GM12878 (cell line): ENCODE results near the gene CACNA1I. TPM values are rescaled to one million over a fixed set of nuclear protein-coding genes. Genes with fewer than 3 reads are reported as not detected.

ENCODE experiments used
- ATAC-seq: fragments of 200-7000 bp; cut with Tn5 transposase; 3 replicates; pipeline ENCODE4 v1.9.1; 2020; ENCODE audit warnings: mild to moderate bottlenecking, moderate library complexity
- BruUV-seq: library from RNA; stranded (reverse); fragments of 400-500 nt; replicated peaks from 2 replicates; lab custom pipeline; 2021; lab: Mats Ljungman, UMichigan
- CTCF ChIA-PET: fragments of 300-600 bp; sonication (Branson Sonifier 250); formaldehyde crosslinking; extraction: SDS; loops from one replicate; lab custom pipeline; 2021; ENCODE audit warnings: inconsistent platforms; lab: Yijun Ruan, JAX
- POLR2A ChIA-PET: fragments of 350-600 bp; formaldehyde crosslinking; extraction: SDS; loops from one replicate; lab custom pipeline; 2021; ENCODE audit warnings: inconsistent platforms; lab: Charles Lee
- RAD21 ChIA-PET: fragments of 300-600 bp; sonication (Branson Sonifier 250); formaldehyde crosslinking; loops from one replicate; lab custom pipeline; 2023; ENCODE audit warnings: antibody characterized with exemption; ENCODE audit not compliant: unreplicated experiment; lab: Charles Lee
- SMC1A ChIA-PET: fragments of 300-600 bp; sonication (Branson Sonifier 250); formaldehyde crosslinking; loops from one replicate; lab custom pipeline; 2023; ENCODE audit not compliant: unreplicated experiment, uncharacterized antibody; lab: Charles Lee
- DNase-seq: peaks from one replicate; pipeline ENCODE4 v3.0.0-alpha.2; 2011; ENCODE audit warnings: low read depth, low spot score
- FAIRE-seq: peaks from 3 replicates; lab custom pipeline; 2011; peaks lifted over from hg19 to GRCh38; lab: Jason Lieb, UNC
- H2AFZ ChIP-seq: 2 replicates; pipeline ENCODE4 v1.6.0; 2011; ENCODE audit warnings: low read depth, low read length, control low read depth; ENCODE audit not compliant: control insufficient read depth
- H3K27ac ChIP-seq: 2 replicates; pipeline ENCODE4 v1.5.1; 2011; ENCODE audit warnings: control low read depth; ENCODE audit not compliant: control insufficient read depth, insufficient read depth
- H3K27me3 ChIP-seq, 2 experiments: replicated peaks in 1 of 2; 2 replicates each; pipeline versions ENCODE4 v1.6.0 to v1.6.1; 2011; ENCODE audit warnings: low read length in 1 of 2; ENCODE audit not compliant: control insufficient read depth in 2 of 2, insufficient read depth in 2 of 2
- H3K36me3 ChIP-seq, 2 experiments: 2 replicates each; pipeline ENCODE4 v1.5.1; 2011; ENCODE audit warnings: low read length in 1 of 2; ENCODE audit not compliant: control insufficient read depth in 2 of 2, insufficient read depth in 2 of 2
- H3K4me1 ChIP-seq: 2 replicates; pipeline ENCODE4 v1.6.1; 2011; ENCODE audit warnings: mild to moderate bottlenecking, low read length, moderate library complexity, mixed read lengths; ENCODE audit not compliant: control insufficient read depth, insufficient read depth
- H3K4me2 ChIP-seq: 2 replicates; pipeline ENCODE4 v1.6.0; 2011; ENCODE audit warnings: control low read depth; ENCODE audit not compliant: control insufficient read depth, insufficient read depth
- H3K4me3 ChIP-seq: fragments of 200-600 bp; sonication (generic); 2 replicates; pipeline ENCODE4 v1.5.1; 2016
- H3K79me2 ChIP-seq: 2 replicates; pipeline ENCODE4 v1.6.0; 2011; ENCODE audit warnings: low read length; ENCODE audit not compliant: control insufficient read depth, insufficient read depth
- H3K9ac ChIP-seq: 2 replicates; pipeline ENCODE4 v1.8.0; 2011; ENCODE audit warnings: low read length, control low read depth, mixed read lengths; ENCODE audit not compliant: control insufficient read depth, insufficient read depth
- H3K9me3 ChIP-seq: replicated peaks from 3 replicates; pipeline ENCODE4 v1.5.1; 2011; ENCODE audit warnings: mild to moderate bottlenecking, low read length; ENCODE audit not compliant: control insufficient read depth, insufficient read depth
- H4K20me1 ChIP-seq: 2 replicates; pipeline ENCODE4 v1.6.0; 2011; ENCODE audit not compliant: control insufficient read depth, insufficient read depth
- EED ChIP-seq: sonication (generic); IDR thresholded peaks from 2 replicates; pipeline ENCODE4 v1.6.1; 2016; ENCODE audit warnings: antibody characterized with exemption, low read depth
- YY1 ChIP-seq: IDR thresholded peaks from 2 replicates; pipeline ENCODE4 v1.6.1; 2011; ENCODE audit warnings: low read depth, mild to moderate bottlenecking, low read length
- ZBED1 ChIP-seq: IDR thresholded peaks from 2 replicates; pipeline ENCODE4 v1.6.1; 2016; ENCODE audit warnings: borderline replicate concordance
- ZNF687 ChIP-seq: fragments of 450-650 bp; IDR thresholded peaks from 2 replicates; pipeline ENCODE4 v1.6.1; 2017; ENCODE audit warnings: mild to moderate bottlenecking, moderate library complexity
- WGBS: methylation state at CpG from one replicate; pipeline ENCODE4 v1.1.6; 2016; ENCODE audit warnings: low lambda C conversion rate; ENCODE audit not compliant: insufficient replicate concordance, insufficient coverage; ENCODE audit errors: missing lambda C conversion rate; 5-methylcytosine and 5-hydroxymethylcytosine counted together
- in situ Hi-C: fragments of 300-500 bp; cut with MboI; formaldehyde crosslinking; loops from 9 replicates; pipeline ENCODE4 v1.14.3; 2018; ENCODE audit warnings: mixed read lengths
- intact Hi-C: fragments of 100-400 bp; cut with micrococcal nuclease; formaldehyde crosslinking; loops from one replicate; pipeline ENCODE4 v1.14.2; 2022; ENCODE audit not compliant: unreplicated experiment
- polyA plus RNA-seq, 11 experiments: library from polyadenylated mRNA; depleted of rRNA in 4 of 11; unstranded in 6 of 11; stranded (reverse) in 5 of 11; fragments of >200 nt; fragmentation: Nextera tagmentation in 4 of 11; fragmentation: Illumina TruSeq in 1 of 11; extraction: Ambion mirVana in 4 of 11; extraction: Trizol in 1 of 11; gene quantifications; 1 replicate in 1 of 11; 2 replicates in 10 of 11; pipeline versions ENCODE4 v1.2.1 to v1.2.3, GENCODE V29; 2011 to 2016; ENCODE audit warnings: inconsistent platforms in 2 of 11, missing spikeins in 2 of 11, low read depth in 1 of 11
- total RNA-seq, 4 experiments: library from RNA; depleted of rRNA in 3 of 4; stranded (reverse); fragments of >200 nt in 3 of 4; fragmentation: Illumina TruSeq in 1 of 4; extraction: Trizol in 1 of 4; gene quantifications; 2 replicates each; pipeline versions ENCODE4 v1.2.1 to v1.2.3, GENCODE V29; 2013 to 2021

CACNA1I gene
- total and polyA plus RNA-seq, 10 of the 15 experiments (the other 5 are each of a cell fraction or from before 2014, with no cell fraction given), result 0.01 to 0.03 TPM; not detected in 8

GRCh38 chr22:39535831-39536449, 34.6 kb upstream of the CACNA1I start:
- CTCF ChIA-PET, result interaction anchor here (1.1 to 17.8 kb wide), 9 partner anchors 39 to 913 kb away, joined by 3 to 372 read pairs (median 8); partner anchors contain the start of gene MIEF1
- no TSS peak for BruUV-seq
- H3K4me1 ChIP-seq, result peaks cover 2% of the 10 kb centered on the region
- no peaks in the 10 kb centered on the region for H4K20me1 ChIP-seq
- POLR2A ChIA-PET, result interaction anchor here (0.5 kb wide), 1 partner anchor 143 kb away, joined by 9 read pairs; no protein-coding TSS in a partner anchor
- H3K27ac ChIP-seq, result no peak overlapping the region
- RAD21 ChIA-PET, result interaction anchor here (5.5 kb wide), 1 partner anchor 488 kb away, joined by 48 read pairs; no protein-coding TSS in a partner anchor
- FAIRE-seq, result no peak
- no peak overlapping the region for H3K4me2 ChIP-seq
- DNase-seq, result no peak
- SMC1A ChIA-PET, result interaction anchor here (1.1 to 6.2 kb wide), 3 partner anchors 488 to 812 kb away, joined by 3 to 31 read pairs (median 3); no protein-coding TSS in a partner anchor
- intact Hi-C loops, result loop anchor here (5.0 kb wide), 1 partner anchor 486 kb away; no protein-coding TSS in a partner anchor
- TF ChIP-seq YY1, result no peak
- no peak for TF ChIP-seq ZNF687
- no peak for TF ChIP-seq EED
- TF ChIP-seq ZBED1, result no peak
- TF ChIP-seq, all 136 proteins: peak for 0
- Histone ChIP-seq H3K79me2 (peaks cover 16% of the 10 kb centered on the region), H3K4me3 (no peak overlapping the region), H3K9ac (no peak overlapping the region), H3K36me3 (no peaks in the 10 kb centered on the region), H2AFZ (no peak overlapping the region), H3K9me3 (no peaks in the 10 kb centered on the region), H3K27me3 (no peaks in the 10 kb centered on the region)
- no peak for ATAC-seq
- in situ Hi-C loops, result loop anchor here (5.0 kb wide), 1 partner anchor 811 kb away; the partner anchor contains the start of gene ADSL
- whole genome bisulfite sequencing, result 32% methylated on average over 15 of the region's 15 CpGs
